ENCODE measurements around the gene MSI2.

GRCh38 chr17:57665128-57665527, 408.8 kb downstream of the MSI2 start:
- TF ChIP-seq CTCF (conservative IDR thresholded peaks at IDR 0.05; ENCODE audit: low read length) (no peak), EZH2phosphoT487 (IDR thresholded peaks at IDR 0.05; ENCODE audit: borderline replicate concordance) (no peak)
